Skeletal muscle satellite cell (primary cell): ENCODE results near the gene GUCA1A. TPM values are rescaled to one million over a fixed set of nuclear protein-coding genes. Genes with fewer than 3 reads are reported as not detected.

ENCODE experiments used
- H3K27me3 ChIP-seq: 2 replicates; pipeline ENCODE4 v1.7.0; 2013; ENCODE audit warnings: low read length; ENCODE audit not compliant: control insufficient read depth, insufficient read depth
- H3K36me3 ChIP-seq: 2 replicates; pipeline ENCODE4 v1.7.0; 2013; ENCODE audit warnings: mild to moderate bottlenecking, control low read depth, low read length; ENCODE audit not compliant: insufficient read depth
- H3K4me1 ChIP-seq: 2 replicates; pipeline ENCODE4 v1.7.0; 2013; ENCODE audit warnings: low read length; ENCODE audit not compliant: control insufficient read depth, insufficient read depth
- H3K4me2 ChIP-seq: 2 replicates; pipeline ENCODE4 v1.7.0; 2013; ENCODE audit warnings: mild to moderate bottlenecking, low read length
- H3K4me3 ChIP-seq: 2 replicates; pipeline ENCODE4 v1.7.0; 2013; ENCODE audit warnings: low read length
- H3K9ac ChIP-seq: 2 replicates; pipeline ENCODE4 v1.7.0; 2013; ENCODE audit warnings: mild to moderate bottlenecking, low read depth, low read length, moderate library complexity
- H3K9me3 ChIP-seq: replicated peaks from 2 replicates; pipeline ENCODE4 v1.7.0; 2013; ENCODE audit warnings: mild to moderate bottlenecking, control low read depth, low read length
- total RNA-seq: library from RNA; depleted of rRNA; stranded (reverse); fragments of >200 nt; gene quantifications from 2 replicates; pipeline ENCODE4 v1.2.3, GENCODE V29; 2012; rRNA removed

GUCA1A gene
- total RNA-seq: not detected in 2 replicates

DNA sequence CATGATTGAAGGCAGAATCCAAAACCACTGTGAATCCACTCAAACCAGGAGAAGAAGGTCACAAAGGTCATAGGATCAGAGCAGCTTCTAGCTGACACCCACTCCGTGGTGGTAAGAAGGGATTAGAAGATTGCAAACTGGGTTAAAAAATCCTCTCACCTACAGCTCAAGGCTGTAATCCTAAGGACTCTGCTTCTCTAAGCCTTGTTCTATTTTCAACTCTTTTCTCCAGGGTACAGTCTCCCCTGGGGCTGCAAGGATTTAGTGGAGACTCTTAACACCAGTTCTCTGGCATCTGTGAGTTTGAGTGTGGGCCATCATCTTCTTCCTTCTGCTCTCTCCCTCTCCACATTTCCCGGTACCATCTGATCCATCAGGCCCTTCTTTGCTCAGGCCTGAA, at the start of gene GUCA1A:
GUCA1A (plus strand) TSS at position 264 of the 400 bp plus-strand sequence. CDS start 250 bp downstream, outside the sequence.
- Histone ChIP-seq H3K36me3 (no peaks in the 10 kb centered on the region), H3K27me3 (peaks cover 33% of the 10 kb centered on the region), H3K9me3 (no peaks in the 10 kb centered on the region), H3K4me1 (no peaks in the 10 kb centered on the region), H3K4me3 (no peak within 1 kb of the TSS), H3K4me2 (no peak within 1 kb of the TSS), H3K9ac (no peak within 1 kb of the TSS)

DNA sequence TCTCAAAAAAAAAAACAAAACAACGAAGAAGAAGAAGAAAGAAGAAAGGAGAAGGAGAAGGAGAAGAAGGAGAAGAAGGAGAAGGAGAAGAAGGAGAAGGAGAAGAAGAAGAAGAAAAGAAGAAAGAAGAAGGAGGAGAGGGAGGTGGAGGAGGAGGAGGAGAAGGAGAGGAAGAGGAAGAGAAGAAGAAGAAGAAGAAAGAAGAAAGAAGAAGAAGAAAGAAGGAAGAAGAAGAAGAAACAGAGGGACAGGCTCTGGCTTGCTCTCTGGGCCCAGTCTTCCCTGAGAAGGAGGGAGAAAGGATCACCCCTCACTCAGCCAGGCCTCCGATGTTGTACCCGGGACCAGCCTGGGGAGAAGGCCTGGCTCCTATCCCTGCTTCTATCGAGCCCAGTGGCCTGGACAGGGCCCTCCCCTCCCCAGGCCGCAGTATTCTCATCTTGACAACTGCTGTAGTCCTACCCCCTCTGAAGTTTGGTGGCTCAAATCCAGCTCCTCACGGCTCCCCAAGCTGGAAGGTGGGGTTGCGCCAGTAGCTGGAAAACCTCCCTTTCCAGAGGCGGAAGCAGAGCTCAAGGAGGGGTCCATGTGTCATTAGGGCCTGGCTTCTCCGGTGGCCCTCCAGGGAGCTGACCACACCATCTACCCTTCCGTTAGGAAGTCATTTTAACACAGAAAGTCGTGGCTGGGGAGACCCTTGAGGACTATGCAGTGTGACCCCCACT, 49.6 kb upstream of the GUCA1A start:
- no peak overlapping the region for H3K4me2 ChIP-seq
- H3K36me3 ChIP-seq: peaks cover 8% of the 10 kb centered on the region
- H3K27me3 ChIP-seq: no peaks in the 10 kb centered on the region
- no peaks in the 10 kb centered on the region for H3K9me3 ChIP-seq
- no peak overlapping the region for H3K9ac ChIP-seq
- H3K4me1 ChIP-seq: peaks cover 27% of the 10 kb centered on the region
- H3K4me3 ChIP-seq: no peak overlapping the region

DNA sequence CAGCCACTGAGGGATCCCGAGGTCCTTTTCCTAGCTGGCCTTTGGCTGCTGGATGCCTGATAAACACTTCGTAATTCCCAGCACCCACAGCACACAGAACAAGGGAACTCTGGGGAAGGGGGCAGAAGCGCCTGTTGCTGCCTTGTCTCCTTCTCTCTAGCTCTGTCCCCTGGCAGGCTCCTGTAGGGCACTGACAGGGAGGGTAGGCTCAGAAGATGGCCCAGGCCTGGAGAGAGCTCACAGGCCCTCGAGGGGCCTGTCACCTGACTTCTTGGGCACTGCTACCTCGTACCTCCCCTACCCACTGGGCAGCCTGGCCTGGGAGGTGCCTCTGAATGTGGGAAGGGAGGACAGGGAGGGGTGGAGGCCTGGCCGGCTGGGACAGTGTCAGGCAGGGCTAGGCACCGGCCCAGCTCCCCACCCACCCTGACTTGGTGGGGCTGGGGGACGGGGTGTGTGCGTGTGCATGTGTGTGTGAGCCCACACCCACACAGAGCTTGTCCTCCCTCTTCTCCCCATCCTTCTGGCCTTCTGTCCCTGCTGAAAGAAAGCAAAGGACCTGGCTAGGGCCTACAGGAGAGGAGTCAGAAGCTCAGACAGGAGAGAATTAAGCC, 48.8 kb upstream of the GUCA1A start:
- Histone ChIP-seq H3K4me1 (peaks cover 22% of the 10 kb centered on the region), H3K4me3 (no peak overlapping the region), H3K4me2 (no peak overlapping the region), H3K9me3 (no peaks in the 10 kb centered on the region), H3K9ac (no peak overlapping the region), H3K36me3 (peaks cover 8% of the 10 kb centered on the region), H3K27me3 (no peaks in the 10 kb centered on the region)

DNA sequence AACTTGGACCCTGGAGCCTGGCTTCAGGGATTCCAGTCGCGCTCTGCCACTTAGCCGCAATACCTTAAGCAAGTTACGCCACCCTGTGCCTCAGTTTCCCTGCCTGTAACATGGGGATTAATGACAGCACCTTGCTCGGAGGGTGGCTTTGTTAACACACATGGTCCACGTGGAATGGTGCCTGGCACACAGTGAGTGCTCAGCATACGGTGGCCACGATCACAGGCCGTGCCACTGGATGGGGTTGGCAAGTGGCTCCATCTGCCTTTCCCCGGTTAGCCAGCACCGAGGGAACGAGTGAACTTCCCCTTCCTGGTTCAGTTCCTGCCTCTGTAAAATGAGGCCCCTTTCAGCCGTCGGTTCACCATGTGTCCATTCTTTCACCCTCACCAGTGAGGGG, 47.9 kb upstream of the GUCA1A start:
- Histone ChIP-seq H3K4me1 (peaks cover 22% of the 10 kb centered on the region), H3K36me3 (peaks cover 8% of the 10 kb centered on the region)

DNA sequence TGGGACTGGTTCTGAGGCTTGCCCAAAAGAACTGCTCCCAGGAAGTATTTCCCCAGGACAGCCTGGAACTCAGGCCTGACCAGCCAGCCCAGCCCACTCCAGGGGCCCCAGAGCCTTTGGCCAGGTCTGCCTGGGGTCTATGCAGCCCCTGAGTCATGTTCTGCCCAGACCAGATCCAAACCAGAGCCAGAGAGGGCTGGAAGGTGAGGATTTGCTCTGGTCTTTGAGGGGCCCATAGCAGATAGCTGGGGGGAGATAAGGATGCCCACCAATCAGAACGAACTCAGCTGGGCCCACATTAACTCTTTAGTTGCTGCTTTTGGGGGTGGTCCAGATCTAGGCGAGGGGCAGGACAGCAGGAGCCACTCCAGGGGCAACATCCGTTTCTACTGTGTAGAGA, 47.5 kb upstream of the GUCA1A start:
- no peak overlapping the region for H3K9ac ChIP-seq
- no peak overlapping the region for H3K4me2 ChIP-seq
- peaks cover 22% of the 10 kb centered on the region for H3K4me1 ChIP-seq
- H3K9me3 ChIP-seq: no peaks in the 10 kb centered on the region
- H3K36me3 ChIP-seq: peaks cover 8% of the 10 kb centered on the region
- H3K27me3 ChIP-seq: no peaks in the 10 kb centered on the region
- no peak overlapping the region for H3K4me3 ChIP-seq

More for the DNA sequence above, 47.9 kb upstream of the GUCA1A start:
- H3K9ac ChIP-seq: no peak overlapping the region
- no peaks in the 10 kb centered on the region for H3K9me3 ChIP-seq
- no peaks in the 10 kb centered on the region for H3K27me3 ChIP-seq
- no peak overlapping the region for H3K4me2 ChIP-seq
- H3K4me3 ChIP-seq: no peak overlapping the region

DNA sequence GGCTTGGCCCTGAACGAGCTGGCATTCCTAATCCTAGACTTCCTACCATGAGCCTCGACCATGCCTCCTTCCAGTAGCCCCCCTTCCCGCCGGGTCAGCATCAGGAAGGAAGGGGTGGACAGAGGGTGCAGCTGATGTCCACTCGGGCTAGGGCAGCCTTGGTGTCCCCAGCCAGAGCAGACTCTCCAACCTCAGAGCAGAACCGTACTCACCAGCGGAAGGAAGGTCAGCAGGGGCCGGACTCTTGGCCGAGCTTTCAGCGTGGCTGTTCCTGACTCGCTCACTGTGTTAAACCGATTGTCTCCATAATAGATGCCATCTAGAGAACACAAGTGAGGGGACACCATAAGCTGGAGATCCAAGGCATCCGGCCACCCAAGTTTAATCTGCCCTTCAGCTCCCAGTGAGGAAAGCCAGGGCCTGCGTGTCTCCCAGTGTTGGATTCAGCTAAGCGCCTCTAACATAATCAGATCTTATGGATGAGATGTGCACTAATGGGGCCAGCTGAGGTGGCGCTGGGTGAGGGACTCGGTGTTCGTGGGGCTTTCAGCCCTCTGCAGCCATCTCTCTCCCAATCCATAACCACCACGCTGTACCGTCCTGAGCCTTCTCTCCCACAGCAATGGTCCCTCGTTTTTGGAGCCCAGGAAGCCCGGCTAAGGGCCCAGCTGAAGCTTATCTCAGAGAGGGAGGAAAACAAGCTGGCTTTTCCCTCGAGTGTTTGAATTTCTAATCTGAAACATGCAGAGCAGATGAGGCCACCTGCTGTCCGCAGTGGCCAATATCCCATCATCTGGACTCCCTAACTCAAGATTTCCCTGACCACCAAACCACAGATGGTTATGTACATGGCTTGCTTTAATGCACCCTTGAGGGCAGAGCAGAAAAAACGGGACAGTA, 44.5 kb upstream of the GUCA1A start:
- peaks cover 8% of the 10 kb centered on the region for H3K36me3 ChIP-seq
- H3K4me3 ChIP-seq: no peak overlapping the region
- no peak overlapping the region for H3K4me2 ChIP-seq
- no peaks in the 10 kb centered on the region for H3K27me3 ChIP-seq
- no peak overlapping the region for H3K9ac ChIP-seq
- peaks cover 9% of the 10 kb centered on the region for H3K4me1 ChIP-seq
- H3K9me3 ChIP-seq: no peaks in the 10 kb centered on the region

DNA sequence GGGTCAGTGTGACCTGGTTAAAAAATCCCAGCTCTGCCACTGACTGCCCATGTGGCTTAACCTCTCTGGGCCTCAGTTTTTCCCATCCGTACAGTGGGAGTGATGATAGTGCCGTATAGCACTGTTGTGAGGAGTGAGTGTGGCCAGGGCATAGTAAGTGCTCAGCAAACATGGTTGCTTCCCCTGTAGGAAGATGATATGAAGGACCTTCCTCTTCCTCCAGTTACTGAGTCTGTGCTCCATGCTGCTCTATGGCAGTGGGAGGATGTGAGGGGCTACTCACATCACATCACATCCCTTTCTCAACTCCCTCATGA, 43.8 kb upstream of the GUCA1A start:
- Histone ChIP-seq H3K36me3 (peaks cover 8% of the 10 kb centered on the region), H3K4me2 (no peak overlapping the region), H3K9me3 (no peaks in the 10 kb centered on the region), H3K9ac (no peak overlapping the region), H3K4me1 (peaks cover 9% of the 10 kb centered on the region), H3K27me3 (no peaks in the 10 kb centered on the region), H3K4me3 (no peak overlapping the region)

DNA sequence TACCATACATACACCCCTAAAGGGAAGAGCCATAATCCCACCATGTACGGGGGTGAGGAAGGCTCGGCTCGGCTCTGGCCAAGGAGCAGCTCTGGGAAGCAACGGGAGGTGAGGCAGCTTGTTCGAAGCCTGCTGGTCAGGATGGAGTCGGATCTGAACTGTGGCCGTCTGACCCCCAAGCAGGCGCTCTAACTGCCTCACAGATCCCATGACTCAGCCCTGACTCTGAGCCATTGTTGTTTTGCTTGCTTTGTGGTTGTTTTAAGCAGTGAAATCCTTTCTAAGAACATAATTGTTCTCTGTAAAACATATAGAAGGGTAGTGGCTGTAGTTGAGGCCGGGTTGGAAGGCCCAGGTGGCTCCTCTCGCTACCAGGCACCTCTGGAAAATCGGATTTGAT, 41.6 kb upstream of the GUCA1A start:
- no peaks in the 10 kb centered on the region for H3K9me3 ChIP-seq
- no peaks in the 10 kb centered on the region for H3K27me3 ChIP-seq
- H3K4me1 ChIP-seq: peaks cover 13% of the 10 kb centered on the region
- H3K4me3 ChIP-seq: peak overlapping the region; percentile 12
- no peaks in the 10 kb centered on the region for H3K36me3 ChIP-seq
- H3K9ac ChIP-seq: peak overlapping the region; percentile 55
- peak overlapping the region; percentile 54 for H3K4me2 ChIP-seq

DNA sequence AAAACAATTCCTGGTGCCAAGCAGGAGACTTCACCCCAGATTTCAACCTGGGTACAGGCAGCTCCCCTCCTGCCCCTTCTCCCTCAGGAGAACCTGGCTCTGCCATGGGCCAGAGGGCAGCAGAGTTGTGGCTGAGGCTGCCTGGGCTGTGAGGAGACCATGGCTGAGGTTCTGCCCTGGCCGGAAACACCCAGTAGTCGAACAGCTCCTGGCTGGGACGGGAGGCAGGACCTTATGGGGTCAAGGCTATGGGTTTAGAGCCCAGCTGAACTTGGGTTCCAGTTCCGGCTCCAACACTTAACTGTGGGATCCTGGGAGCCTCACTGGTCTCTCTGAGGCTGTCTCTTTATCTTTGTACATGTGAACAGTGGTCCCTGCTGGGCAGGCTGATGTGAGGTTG, 39.2 kb upstream of the GUCA1A start:
- Histone ChIP-seq H3K4me2 (no peak overlapping the region), H3K9me3 (no peaks in the 10 kb centered on the region), H3K4me3 (no peak overlapping the region), H3K9ac (no peak overlapping the region), H3K36me3 (no peaks in the 10 kb centered on the region), H3K4me1 (peaks cover 25% of the 10 kb centered on the region), H3K27me3 (no peaks in the 10 kb centered on the region)

DNA sequence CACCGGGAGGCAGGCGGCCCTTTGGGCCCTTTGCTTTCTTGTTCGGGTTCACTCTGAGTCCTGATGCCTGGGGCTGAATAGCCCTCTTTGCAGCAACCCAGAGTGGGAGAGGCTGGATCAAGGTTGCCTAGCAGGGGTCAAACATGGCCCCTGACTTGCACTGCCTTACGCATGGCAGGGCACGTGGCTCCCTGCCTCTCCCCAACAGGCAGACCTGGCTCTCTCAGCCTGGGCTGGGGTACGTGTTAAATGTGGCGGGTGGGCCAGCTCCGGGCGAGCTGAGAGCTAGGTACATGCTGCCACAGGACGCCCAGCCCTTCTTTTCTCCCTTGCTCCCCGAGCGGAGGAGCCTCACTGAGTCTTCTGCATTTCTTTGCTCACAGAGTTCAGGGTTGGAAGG, 38.0 kb upstream of the GUCA1A start:
- no peaks in the 10 kb centered on the region for H3K27me3 ChIP-seq
- H3K9me3 ChIP-seq: no peaks in the 10 kb centered on the region
- H3K4me2 ChIP-seq: no peak overlapping the region
- no peak overlapping the region for H3K4me3 ChIP-seq
- H3K4me1 ChIP-seq: peaks cover 37% of the 10 kb centered on the region
- H3K9ac ChIP-seq: no peak overlapping the region
- no peaks in the 10 kb centered on the region for H3K36me3 ChIP-seq

DNA sequence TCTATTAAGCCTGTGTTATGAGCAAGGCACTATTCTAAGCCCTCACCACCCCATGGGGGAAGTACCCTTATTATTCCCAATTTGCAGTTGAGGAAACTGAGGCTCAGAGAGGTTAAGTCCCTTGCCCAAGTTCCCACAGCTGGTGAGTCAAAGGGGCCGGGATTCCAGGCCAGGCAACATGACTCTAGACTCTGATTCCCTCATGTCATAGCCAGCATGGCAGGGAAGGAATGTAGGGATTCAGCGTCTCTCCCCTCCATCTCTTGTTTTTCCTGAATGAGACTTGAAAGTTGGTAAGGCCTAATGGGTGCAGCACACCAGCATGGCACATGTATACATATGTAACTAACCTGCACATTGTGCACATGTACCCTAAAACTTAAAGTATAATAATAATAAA, 37.4 kb upstream of the GUCA1A start:
- no peak overlapping the region for H3K9ac ChIP-seq
- no peak overlapping the region for H3K4me2 ChIP-seq
- H3K27me3 ChIP-seq: no peaks in the 10 kb centered on the region
- no peaks in the 10 kb centered on the region for H3K36me3 ChIP-seq
- H3K9me3 ChIP-seq: no peaks in the 10 kb centered on the region
- no peak overlapping the region for H3K4me3 ChIP-seq
- H3K4me1 ChIP-seq: peaks cover 43% of the 10 kb centered on the region
